Stomach (tissue), 9 donors: ENCODE data around the gene PLCG2. TPM values are rescaled to one million over a fixed set of nuclear protein-coding genes. Genes with fewer than 3 reads are reported as not detected.

Experiments
- DNase-seq, 2 donors: peaks; one replicate each; pipeline versions ENCODE4 v3.0.0 to v3.0.0-alpha.2; 2013 to 2019
- H3K27ac ChIP-seq, 5 donors: fragments of 200-600 bp in 4 of 5; sonication (generic) in 4 of 5; one replicate each; pipeline ENCODE4 v1.5.1; 2013 to 2019; ENCODE audit warnings: mild to moderate bottlenecking in 1 of 5, moderate library complexity in 1 of 5
- H3K27me3 ChIP-seq, 3 donors: fragments of 200-600 bp; sonication (generic); one replicate each; pipeline ENCODE4 v1.5.1; 2017 to 2019; ENCODE audit warnings: mixed run types in 1 of 3
- H3K36me3 ChIP-seq, 4 donors: fragments of 200-600 bp; sonication (generic); 1 replicate in 3 of 4; 2 replicates in 1 of 4; pipeline ENCODE4 v1.5.1; 2016 to 2019
- H3K4me1 ChIP-seq, 4 donors: fragments of 200-600 bp; sonication (generic); one replicate each; pipeline ENCODE4 v1.5.1; 2016 to 2019
- H3K4me3 ChIP-seq, 4 donors: fragments of 200-600 bp; sonication (generic) in 3 of 4; one replicate each; pipeline ENCODE4 v1.5.1; 2016 to 2019; ENCODE audit warnings: mild to moderate bottlenecking in 1 of 4
- H3K9me3 ChIP-seq, 4 donors: fragments of 200-600 bp; sonication (generic); one replicate each; pipeline ENCODE4 v1.5.1; 2016 to 2019
- CTCF ChIP-seq, 7 experiments: fragments of 450-650 bp in 4 of 7; fragments of 200-600 bp in 3 of 7; sonication (generic) in 3 of 7; IDR thresholded peaks; one replicate each; pipeline ENCODE4 v1.5.1; 2016 to 2019; ENCODE audit warnings: antibody characterized with exemption in 7 of 7, control low read depth in 2 of 7, mild to moderate bottlenecking in 1 of 7
- EP300 ChIP-seq: sonication (generic); formaldehyde crosslinking; IDR thresholded peaks from one replicate; pipeline ENCODE4 v1.6.1; 2017; ENCODE audit warnings: antibody characterized with exemption
- POLR2A ChIP-seq, 4 donors: fragments of 450-650 bp; IDR thresholded peaks; one replicate each; pipeline ENCODE4 v1.6.1; 2016; ENCODE audit warnings: antibody characterized with exemption in 4 of 4, control low read depth in 2 of 4, mild to moderate bottlenecking in 1 of 4, moderate library complexity in 1 of 4
- POLR2AphosphoS5 ChIP-seq, 3 donors: sonication (generic); formaldehyde crosslinking; IDR thresholded peaks; one replicate each; pipeline ENCODE4 v1.6.1; 2016; ENCODE audit warnings: antibody characterized with exemption in 3 of 3
- WGBS, 5 donors: extraction: QIAGEN DNeasy Blood & Tissue Kit in 3 of 5; methylation state at CpG; one replicate each; pipeline versions ENCODE4 v1.1.5 to v1.1.7; 2013 to 2018; 5-methylcytosine and 5-hydroxymethylcytosine counted together
- intact Hi-C: fragments of 100-400 bp; cut with DNase I; formaldehyde crosslinking; loops from one replicate; pipeline ENCODE4 v1.15.1; 2023; ENCODE audit warnings: low total_unique reads
- polyA plus RNA-seq, 3 donors: library from polyadenylated mRNA; stranded (reverse); fragments of 200-250 nt; gene quantifications; one replicate each; pipeline ENCODE4 v1.2.3, GENCODE V29; 2013
- total RNA-seq, 5 donors: library from RNA; depleted of rRNA; stranded (reverse); fragments of >200 nt; gene quantifications; one replicate each; pipeline versions ENCODE4 v1.1.0 to v1.2.3, GENCODE V29; 2014 to 2016
- donor health status: healthy with polysubstance abuse.
- donor health status: Bipolar disorder and iron deficiency.
- donor health status: healthy.

Gene PLCG2
- total and polyA plus RNA-seq, 8 donors: 0.87 to 68.5 (median 11.1) TPM

GRCh38 chr16:81782236-81782635 lies 3.1 kb downstream of the PLCG2 start:
- WGBS, 5 donors: 86 to 97% (median 92%) methylated on average over 3 of the region's 3 CpGs

GRCh38 chr16:81784072-81784795 lies 5.1 kb downstream of the PLCG2 start:
- Histone ChIP-seq H3K4me1 (peaks cover 7 to 33% (median 24%) of the 10 kb centered on the region in 4 donors), H3K27ac (no peak overlapping the region), H3K4me3 (no peak overlapping the region), H3K27me3 (peaks cover 0 to 29% (median 13%) of the 10 kb centered on the region in 3 donors), H3K9me3 (no peaks in the 10 kb centered on the region), H3K36me3 (no peaks in the 10 kb centered on the region)
- no peak for TF ChIP-seq EP300
- no peak for TF ChIP-seq POLR2A (IDR thresholded peaks at IDR 0.05)
- TF ChIP-seq POLR2AphosphoS5 (IDR thresholded peaks at IDR 0.05): no peak
- no peak for TF ChIP-seq CTCF (IDR thresholded peaks at IDR 0.05)
- intact Hi-C loops: no loop called here
- WGBS, 5 donors: 22 to 32% (median 27%) methylated on average over 2 to 3 of the region's 3 CpGs
- DNase-seq: no peak

More at GRCh38 chr16:81782236-81782635, 3.1 kb downstream of the PLCG2 start:
- Histone ChIP-seq H3K27me3 (peaks cover 0 to 39% (median 15%) of the 10 kb centered on the region in 3 donors), H3K36me3 (no peaks in the 10 kb centered on the region), H3K27ac (no peak overlapping the region), H3K4me3 (no peak overlapping the region), H3K9me3 (no peaks in the 10 kb centered on the region), H3K4me1 (peaks cover 8 to 41% (median 30%) of the 10 kb centered on the region in 4 donors)
- no peak for TF ChIP-seq POLR2AphosphoS5 (IDR thresholded peaks at IDR 0.05)
- no peak for TF ChIP-seq EP300
- no peak for TF ChIP-seq CTCF (IDR thresholded peaks at IDR 0.05)
- TF ChIP-seq POLR2A (IDR thresholded peaks at IDR 0.05): no peak
- intact Hi-C loops: no loop called here
- DNase-seq: no peak

GRCh38 chr16:81785138-81785924 lies 6.2 kb downstream of the PLCG2 start:
- H3K36me3 ChIP-seq: no peaks in the 10 kb centered on the region
- H3K4me1 ChIP-seq: peaks cover 0 to 23% (median 14%) of the 10 kb centered on the region in 4 donors
- TF ChIP-seq POLR2A (IDR thresholded peaks at IDR 0.05): no peak
- no peak for TF ChIP-seq CTCF (IDR thresholded peaks at IDR 0.05)
- no peak for TF ChIP-seq EP300
- TF ChIP-seq POLR2AphosphoS5 (IDR thresholded peaks at IDR 0.05): no peak
- DNase-seq: no peak
- no peak overlapping the region for H3K4me3 ChIP-seq
- 64 to 79% (median 76%) methylated on average over 7 of the region's 7 CpGs for WGBS, 5 donors
- peaks cover 0 to 18% (median 2%) of the 10 kb centered on the region in 3 donors for H3K27me3 ChIP-seq
- intact Hi-C loops: no loop called here
- H3K9me3 ChIP-seq: no peaks in the 10 kb centered on the region
- peak overlapping the region in 1 of 5 donors; percentile 8 for H3K27ac ChIP-seq

DNA sequence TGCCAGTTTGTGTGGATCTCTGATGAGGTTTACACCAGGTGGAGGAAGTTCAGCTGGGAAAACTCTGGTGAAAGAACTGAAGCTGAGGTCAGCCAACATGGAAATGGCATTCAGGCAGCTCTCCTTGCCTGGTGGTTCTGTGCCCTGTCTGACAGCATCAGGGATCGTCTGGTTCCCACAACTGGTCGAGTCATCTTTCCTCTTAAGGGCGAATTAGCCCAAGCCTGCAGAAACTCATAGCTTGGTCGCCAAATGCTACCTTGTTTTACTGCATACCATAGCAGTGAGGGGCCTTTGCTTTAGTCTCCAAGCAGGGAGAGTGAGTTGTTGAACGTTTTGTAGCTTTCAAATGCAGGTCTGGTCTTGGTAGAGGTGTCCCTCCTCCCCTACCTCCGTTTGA lies 7.2 kb downstream of the PLCG2 start:
- DNase-seq: no peak
- H3K9me3 ChIP-seq: no peaks in the 10 kb centered on the region
- intact Hi-C loops: no loop called here
- TF ChIP-seq POLR2AphosphoS5 (IDR thresholded peaks at IDR 0.05): no peak
- TF ChIP-seq CTCF (IDR thresholded peaks at IDR 0.05): no peak
- no peak for TF ChIP-seq EP300
- no peak for TF ChIP-seq POLR2A (IDR thresholded peaks at IDR 0.05)
- no peaks in the 10 kb centered on the region for H3K36me3 ChIP-seq
- peaks cover 0 to 9% (median 0%) of the 10 kb centered on the region in 3 donors for H3K27me3 ChIP-seq
- H3K27ac ChIP-seq: no peak overlapping the region
- no peak overlapping the region for H3K4me3 ChIP-seq
- 53 to 67% (median 61%) methylated on average over 6 of the region's 6 CpGs for WGBS, 5 donors
- peaks cover 0 to 32% (median 13%) of the 10 kb centered on the region in 4 donors for H3K4me1 ChIP-seq
